ENCODE measurements around the gene SLC7A1.

DNA sequence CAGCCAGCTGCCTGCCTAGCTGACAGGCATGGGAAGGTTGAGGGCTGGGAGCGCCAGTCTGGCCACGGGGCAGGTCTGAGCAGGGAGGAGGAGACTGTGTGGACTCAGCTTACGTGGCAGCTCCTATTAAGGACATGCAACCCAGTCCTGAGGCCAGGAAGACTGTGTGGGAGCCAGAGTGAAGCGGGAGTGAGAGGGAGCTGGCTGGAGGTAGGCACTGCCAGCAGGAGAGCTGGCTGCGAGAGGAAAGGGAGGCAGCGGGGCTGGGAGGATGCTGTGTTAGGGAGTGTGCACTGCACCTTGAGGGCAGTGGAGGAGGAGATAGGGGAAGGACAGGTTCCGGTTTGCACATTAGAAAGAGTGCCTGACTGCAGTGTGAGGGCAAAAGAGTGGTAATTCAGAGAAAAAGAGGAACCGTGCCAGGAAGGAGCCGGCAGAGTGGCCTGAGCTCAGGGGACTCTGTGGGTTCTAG lies 99.2 kb downstream of the SLC7A1 start:
- TF ChIP-seq POLR2A (IDR thresholded peaks at IDR 0.05) = no peak
- TF ChIP-seq, protein P1, sequence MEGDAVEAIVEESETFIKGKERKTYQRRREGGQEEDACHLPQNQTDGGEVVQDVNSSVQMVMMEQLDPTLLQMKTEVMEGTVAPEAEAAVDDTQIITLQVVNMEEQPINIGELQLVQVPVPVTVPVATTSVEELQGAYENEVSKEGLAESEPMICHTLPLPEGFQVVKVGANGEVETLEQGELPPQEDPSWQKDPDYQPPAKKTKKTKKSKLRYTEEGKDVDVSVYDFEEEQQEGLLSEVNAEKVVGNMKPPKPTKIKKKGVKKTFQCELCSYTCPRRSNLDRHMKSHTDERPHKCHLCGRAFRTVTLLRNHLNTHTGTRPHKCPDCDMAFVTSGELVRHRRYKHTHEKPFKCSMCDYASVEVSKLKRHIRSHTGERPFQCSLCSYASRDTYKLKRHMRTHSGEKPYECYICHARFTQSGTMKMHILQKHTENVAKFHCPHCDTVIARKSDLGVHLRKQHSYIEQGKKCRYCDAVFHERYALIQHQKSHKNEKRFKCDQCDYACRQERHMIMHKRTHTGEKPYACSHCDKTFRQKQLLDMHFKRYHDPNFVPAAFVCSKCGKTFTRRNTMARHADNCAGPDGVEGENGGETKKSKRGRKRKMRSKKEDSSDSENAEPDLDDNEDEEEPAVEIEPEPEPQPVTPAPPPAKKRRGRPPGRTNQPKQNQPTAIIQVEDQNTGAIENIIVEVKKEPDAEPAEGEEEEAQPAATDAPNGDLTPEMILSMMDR (IDR thresholded peaks at IDR 0.05) = no peak

Measured in sigmoid colon (tissue), 3 donors.